H1 (cell line): ENCODE data around the gene ISCA2. TPM values are rescaled to one million over a fixed set of nuclear protein-coding genes. Genes with fewer than 3 reads are reported as not detected.

ENCODE experiments used
- CTCF ChIA-PET: fragments of 300-600 bp; sonication (Branson Sonifier 250); formaldehyde crosslinking; loops from one replicate; lab custom pipeline; 2021; ENCODE audit not compliant: partially characterized antibody; lab: Charles Lee
- POLR2A ChIA-PET: fragments of 300-600 bp; sonication (Branson Sonifier 250); formaldehyde crosslinking; loops from one replicate; lab custom pipeline; 2021; ENCODE audit warnings: inconsistent platforms; ENCODE audit not compliant: partially characterized antibody; lab: Charles Lee
- DNase-seq, 2 experiments: peaks; one replicate each; pipeline versions ENCODE4 v3.0.0 to v3.0.0-alpha.2; 2010 to 2022; ENCODE audit warnings: low spot score in 2 of 2, low read depth in 1 of 2, mixed read lengths in 1 of 2
- FAIRE-seq: peaks from 2 replicates; lab custom pipeline; 2011; peaks lifted over from hg19 to GRCh38; lab: Jason Lieb, UNC
- H2AFZ ChIP-seq: 2 replicates; pipeline ENCODE4 v1.8.1; 2012; ENCODE audit warnings: low read length, inconsistent platforms
- H2AK5ac ChIP-seq: 2 replicates; pipeline ENCODE4 v1.6.1; 2013; ENCODE audit warnings: low read depth, low read length
- H2BK120ac ChIP-seq: replicated peaks from 2 replicates; pipeline ENCODE3; 2013; ENCODE audit warnings: low read depth, low read length, inconsistent platforms
- H2BK12ac ChIP-seq: 2 replicates; pipeline ENCODE4 v1.6.1; 2013; ENCODE audit warnings: low read depth, low read length
- H2BK15ac ChIP-seq: 2 replicates; pipeline ENCODE4 v1.6.1; 2013; ENCODE audit warnings: low read length
- H2BK20ac ChIP-seq: 2 replicates; pipeline ENCODE4 v1.6.1; 2013; ENCODE audit warnings: low read length
- H2BK5ac ChIP-seq: 2 replicates; pipeline ENCODE4 v1.6.1; 2013; ENCODE audit warnings: low read depth, low read length
- H3K14ac ChIP-seq: 2 replicates; pipeline ENCODE4 v1.6.1; 2013; ENCODE audit warnings: inconsistent platforms; ENCODE audit not compliant: insufficient read length
- H3K18ac ChIP-seq: 2 replicates; pipeline ENCODE4 v1.6.1; 2013; ENCODE audit warnings: low read length; ENCODE audit errors: extremely low read depth
- H3K23ac ChIP-seq: 2 replicates; pipeline ENCODE4 v1.6.1; 2013; ENCODE audit warnings: inconsistent platforms; ENCODE audit not compliant: insufficient read length
- H3K23me2 ChIP-seq: 2 replicates; pipeline ENCODE4 v1.6.1; 2013; ENCODE audit warnings: low read depth, low read length
- H3K27ac ChIP-seq: 2 replicates; pipeline ENCODE4 v1.6.1; 2011; ENCODE audit warnings: low read depth, low read length, inconsistent platforms
- H3K27me3 ChIP-seq, 4 experiments: replicated peaks in 1 of 4; 1 replicate in 1 of 4; 2 replicates in 3 of 4; pipeline versions ENCODE4 v1.6.1 to v1.8.1; 2011 to 2013; ENCODE audit warnings: low read length in 3 of 4, mild to moderate bottlenecking in 3 of 4, inconsistent platforms in 2 of 4, mixed read lengths in 2 of 4, moderate library complexity in 1 of 4; ENCODE audit not compliant: control insufficient read depth in 3 of 4, insufficient read depth in 3 of 4; ENCODE audit errors: extremely low read depth in 1 of 4
- H3K36me3 ChIP-seq, 4 experiments: 2 replicates each; pipeline versions ENCODE4 v1.6.1 to v1.8.1; 2011 to 2013; ENCODE audit warnings: mild to moderate bottlenecking in 4 of 4, low read length in 3 of 4, moderate library complexity in 2 of 4, control low read depth in 1 of 4, inconsistent platforms in 1 of 4; ENCODE audit not compliant: insufficient read depth in 4 of 4, control insufficient read depth in 2 of 4
- H3K4ac ChIP-seq: replicated peaks from 2 replicates; pipeline ENCODE3; 2013; ENCODE audit warnings: low read length, low read depth, mixed read lengths, inconsistent platforms; ENCODE audit not compliant: insufficient read length
- H3K4me1 ChIP-seq, 4 experiments: replicated peaks in 1 of 4; 1 replicate in 1 of 4; 2 replicates in 3 of 4; pipeline versions ENCODE4 v1.6.1 to v1.8.1; 2011 to 2013; ENCODE audit warnings: low read length in 3 of 4, inconsistent platforms in 2 of 4, mixed read lengths in 1 of 4; ENCODE audit not compliant: insufficient read depth in 4 of 4, control insufficient read depth in 3 of 4
- H3K4me2 ChIP-seq, 2 experiments: 2 replicates each; pipeline versions ENCODE4 v1.6.1 to v1.8.1; 2011 to 2013; ENCODE audit warnings: low read depth in 2 of 2, low read length in 2 of 2, control low read depth in 1 of 2, inconsistent platforms in 1 of 2, mild to moderate bottlenecking in 1 of 2; ENCODE audit not compliant: insufficient read depth in 1 of 2
- H3K4me3 ChIP-seq, 4 experiments: fragments of 200-600, 300-600 bp in 1 of 4; sonication (generic), shearing (Covaris generic), sonication (Bioruptor Twin) in 1 of 4; 2 replicates each; pipeline versions ENCODE4 v1.5.1 to v1.8.1; 2011 to 2016; ENCODE audit warnings: low read length in 4 of 4, low read depth in 3 of 4, control low read depth in 2 of 4, inconsistent platforms in 2 of 4, mild to moderate bottlenecking in 2 of 4, mixed read lengths in 1 of 4, moderate library complexity in 1 of 4; ENCODE audit not compliant: insufficient read depth in 2 of 4; ENCODE audit errors: extremely low read depth in 1 of 4
- H3K56ac ChIP-seq: replicated peaks from 2 replicates; pipeline ENCODE3; 2013; ENCODE audit warnings: low read depth, mild to moderate bottlenecking, mixed read lengths, low read length, inconsistent platforms; ENCODE audit not compliant: insufficient read length
- H3K79me1 ChIP-seq: 2 replicates; pipeline ENCODE4 v1.6.1; 2013; ENCODE audit warnings: low read depth, low read length, control low read depth
- H3K79me2 ChIP-seq, 2 experiments: 2 replicates each; pipeline versions ENCODE4 v1.6.1 to v1.8.1; 2012 to 2013; ENCODE audit warnings: low read length in 2 of 2, mild to moderate bottlenecking in 2 of 2, inconsistent platforms in 1 of 2; ENCODE audit not compliant: insufficient read depth in 2 of 2, control insufficient read depth in 1 of 2
- H3K9ac ChIP-seq, 4 experiments: replicated peaks in 1 of 4; 1 replicate in 1 of 4; 2 replicates in 3 of 4; pipeline versions ENCODE4 v1.6.1 to v1.8.1; 2011 to 2013; ENCODE audit warnings: low read depth in 3 of 4, low read length in 3 of 4, control low read depth in 2 of 4, mild to moderate bottlenecking in 2 of 4, moderate library complexity in 2 of 4, inconsistent platforms in 1 of 4; ENCODE audit errors: extremely low read depth in 1 of 4
- H3K9me3 ChIP-seq, 2 experiments: 2 replicates each; pipeline versions ENCODE4 v1.6.1 to v1.8.1; 2012 to 2013; ENCODE audit warnings: mild to moderate bottlenecking in 2 of 2, moderate library complexity in 2 of 2, control low read depth in 1 of 2, inconsistent platforms in 1 of 2, low read depth in 1 of 2, low read length in 1 of 2, mixed read lengths in 1 of 2; ENCODE audit not compliant: insufficient read depth in 2 of 2
- H4K20me1 ChIP-seq, 2 experiments: replicated peaks in 1 of 2; 2 replicates each; pipeline versions ENCODE3 to v1.8.1; 2011 to 2013; ENCODE audit warnings: inconsistent platforms in 2 of 2, low read length in 2 of 2, mild to moderate bottlenecking in 1 of 2; ENCODE audit not compliant: insufficient read depth in 2 of 2, control insufficient read depth in 1 of 2
- H4K5ac ChIP-seq: 2 replicates; pipeline ENCODE4 v1.6.1; 2013; ENCODE audit warnings: low read length, low read depth, mixed read lengths, inconsistent platforms; ENCODE audit not compliant: insufficient read length
- H4K8ac ChIP-seq: 2 replicates; pipeline ENCODE4 v1.8.0; 2013; ENCODE audit warnings: mild to moderate bottlenecking, moderate library complexity, low read length, inconsistent platforms; ENCODE audit not compliant: insufficient read depth; ENCODE audit errors: extremely low read depth
- H4K91ac ChIP-seq: replicated peaks from 2 replicates; pipeline ENCODE3; 2013; ENCODE audit warnings: low read length, mixed read lengths, inconsistent platforms; ENCODE audit not compliant: insufficient read length
- BACH1 ChIP-seq: IDR thresholded peaks from 2 replicates; pipeline ENCODE4 v1.6.1; 2012; ENCODE audit warnings: low read length, improper control_type of control experiment
- CBX5 ChIP-seq: fragments of 300-800, 300-1000 bp; sonication (generic); IDR thresholded peaks from 2 replicates; pipeline ENCODE4 v1.7.1; 2016; ENCODE audit warnings: antibody characterized with exemption, low read length, low read depth
- NANOG ChIP-seq: IDR thresholded peaks from 2 replicates; pipeline ENCODE4 v1.6.1; 2011; ENCODE audit warnings: low read length, low read depth, mild to moderate bottlenecking, inconsistent platforms; ENCODE audit not compliant: insufficient read depth, poor library complexity, severe bottlenecking
- SUZ12 ChIP-seq: fragments of 200-600 bp; sonication (generic); IDR thresholded peaks from 2 replicates; pipeline ENCODE4 v1.6.1; 2012; ENCODE audit warnings: mild to moderate bottlenecking, inconsistent platforms, low read length, moderate library complexity, mixed read lengths
- TAF1 ChIP-seq: IDR thresholded peaks from 2 replicates; pipeline ENCODE4 v1.6.1; 2011; ENCODE audit warnings: mild to moderate bottlenecking, low read depth, low read length
- WGBS, 2 experiments: shearing (Covaris generic) in 1 of 2; methylation state at CpG; one replicate each; pipeline versions ENCODE4 v1.1.6 to v1.1.7; 2013 to 2015; ENCODE audit warnings: low lambda C conversion rate in 2 of 2, mixed read lengths in 2 of 2, inconsistent platforms in 1 of 2, low coverage in 1 of 2, missing lambda C conversion rate in 1 of 2; ENCODE audit not compliant: insufficient replicate concordance in 2 of 2, insufficient coverage in 1 of 2, insufficient read length in 1 of 2; ENCODE audit errors: extremely low coverage in 1 of 2, missing lambda C conversion rate in 1 of 2; 5-methylcytosine and 5-hydroxymethylcytosine counted together
- polyA plus RNA-seq, 7 experiments: library from polyadenylated mRNA; depleted of rRNA in 3 of 7; stranded (reverse) in 5 of 7; unstranded in 2 of 7; fragments of >200 nt in 5 of 7; fragments of 200-250 nt in 2 of 7; gene quantifications; 1 replicate in 5 of 7; 2 replicates in 1 of 7; 4 replicates in 1 of 7; pipeline versions ENCODE4 v1.2.1 to v1.2.3, GENCODE V29; 2011 to 2013; ENCODE audit warnings: missing spikeins in 2 of 7, mixed read lengths in 2 of 7
- total RNA-seq: library from RNA; stranded (reverse); fragmentation: NEBNext Ultra II Directional; extraction: Animal tissue kit (Norgen Biotek cat#: 25700); gene quantifications from 2 replicates; pipeline ENCODE4 v1.2.1, GENCODE V29; 2021

Gene ISCA2
- total and polyA plus RNA-seq, 2 of the 8 experiments (the other 6 are each of a cell fraction or from before 2014, with no cell fraction given): 43.5 to 78.6 TPM

GRCh38 chr14:74508844-74509428 lies 15.4 kb downstream of the ISCA2 start:
- no peak overlapping the region for H3K4me3 ChIP-seq
- no peak overlapping the region for H3K4me2 ChIP-seq

More at GRCh38 chr14:74508844-74509428, 15.4 kb downstream of the ISCA2 start:
- DNase-seq (no peak), FAIRE-seq (no peak)
- Histone ChIP-seq H3K27me3 (no peaks in the 10 kb centered on the region; a peak in 1 of 7 replicates), H3K4ac (no peak overlapping the region), H4K20me1 (no peaks in the 10 kb centered on the region), H2BK15ac (0 out of 2 replicates have a peak overlapping the region, but pooled peaks have one; percentile 5), H2BK12ac (no peak overlapping the region), H3K9me3 (no peaks in the 10 kb centered on the region), H2BK5ac (no peak overlapping the region), H3K23ac (no peak overlapping the region), H3K27ac (no peak overlapping the region), H3K14ac (no peak overlapping the region), H3K56ac (no peak overlapping the region), H3K4me1 (peaks cover 0 to 19% (median 11%) of the 10 kb centered on the region in 4 experiments; a peak in 5 of 7 replicates), H3K23me2 (no peaks in the 10 kb centered on the region), H3K79me2 (no peaks in the 10 kb centered on the region), H2BK20ac (no peak overlapping the region), H3K79me1 (no peaks in the 10 kb centered on the region), H2BK120ac (no peak overlapping the region), H3K18ac (no peak overlapping the region), H3K36me3 (no peaks in the 10 kb centered on the region), H2AK5ac (no peak overlapping the region), H4K91ac (no peak overlapping the region), H4K8ac (no peak overlapping the region), H2AFZ (no peak overlapping the region), H4K5ac (no peak overlapping the region), H3K9ac (no peak overlapping the region)
- WGBS, 2 experiments: 84% methylated on average over 13 of the region's 13 CpGs; no CpG with 5 or more reads in 1 of the 2 experiments
- CTCF ChIA-PET: interaction anchor here (0.7 to 6.5 kb wide), 32 partner anchors 7 to 252 kb away, joined by 3 to 64 read pairs (median 5); no protein-coding TSS in a partner anchor
- POLR2A ChIA-PET: interaction anchor here (0.8 to 2.2 kb wide), 3 partner anchors 9 to 182 kb away, joined by 3 to 7 read pairs (median 3); no protein-coding TSS in a partner anchor
- TF ChIP-seq BACH1 (no peak), SUZ12 (no peak), CBX5 (no peak), NANOG (no peak), TAF1 (no peak)
